ENCODE data around the gene ATP6V0A1. TPM values are rescaled to one million over a fixed set of nuclear protein-coding genes. Genes with fewer than 3 reads are reported as not detected.
"Not testable (repeated sequence)": the region's sequence is repeated elsewhere in the genome, so short reads cannot be mapped to it uniquely, and the experiment has no call there.

ATP6V0A1 gene
- total RNA-seq, 1 donor from 2014 or later: 90.5 TPM

DNA sequence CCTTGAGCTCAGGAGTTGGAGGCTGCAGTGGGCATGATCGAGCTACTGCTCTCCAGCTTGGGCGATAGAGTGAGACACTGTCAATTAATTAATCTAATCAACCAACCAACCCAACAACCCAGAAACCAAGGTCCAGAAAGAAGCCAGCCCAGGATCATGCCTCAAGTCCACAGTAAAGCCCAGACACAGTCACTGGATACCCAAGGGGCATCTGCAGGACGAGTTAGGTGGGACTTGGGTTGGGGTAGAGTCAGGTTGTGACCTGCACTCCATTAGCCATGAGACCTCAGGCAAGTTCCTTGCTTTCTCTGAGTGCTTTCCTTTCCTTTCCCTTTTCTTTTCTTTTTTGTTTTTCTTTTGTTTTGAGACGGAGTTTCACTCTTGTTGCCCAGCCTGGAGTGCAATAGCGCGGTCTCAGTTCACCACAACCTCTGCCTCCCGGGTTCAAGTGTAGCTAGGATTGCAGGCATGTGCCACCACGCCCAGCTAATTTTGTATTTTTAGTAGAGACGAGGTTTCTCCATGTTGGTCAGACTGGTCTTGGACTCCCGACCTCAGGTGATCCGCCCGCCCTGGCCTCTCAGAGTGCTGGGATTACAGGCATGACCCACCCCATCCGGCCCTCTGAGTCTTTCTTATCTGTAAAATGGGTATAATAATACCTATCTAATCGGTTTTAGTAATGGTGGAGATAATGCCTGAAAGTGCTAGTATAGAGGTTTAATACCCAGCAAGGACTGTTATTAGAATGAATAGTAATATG, 90.5 kb downstream of the ATP6V0A1 start:
- H3K27ac Mint-ChIP-seq: peak overlapping the region; percentile 29
- no peak for DNase-seq (ENCODE audit: low spot score, unreplicated experiment)
- TF ChIP-seq, protein P1, sequence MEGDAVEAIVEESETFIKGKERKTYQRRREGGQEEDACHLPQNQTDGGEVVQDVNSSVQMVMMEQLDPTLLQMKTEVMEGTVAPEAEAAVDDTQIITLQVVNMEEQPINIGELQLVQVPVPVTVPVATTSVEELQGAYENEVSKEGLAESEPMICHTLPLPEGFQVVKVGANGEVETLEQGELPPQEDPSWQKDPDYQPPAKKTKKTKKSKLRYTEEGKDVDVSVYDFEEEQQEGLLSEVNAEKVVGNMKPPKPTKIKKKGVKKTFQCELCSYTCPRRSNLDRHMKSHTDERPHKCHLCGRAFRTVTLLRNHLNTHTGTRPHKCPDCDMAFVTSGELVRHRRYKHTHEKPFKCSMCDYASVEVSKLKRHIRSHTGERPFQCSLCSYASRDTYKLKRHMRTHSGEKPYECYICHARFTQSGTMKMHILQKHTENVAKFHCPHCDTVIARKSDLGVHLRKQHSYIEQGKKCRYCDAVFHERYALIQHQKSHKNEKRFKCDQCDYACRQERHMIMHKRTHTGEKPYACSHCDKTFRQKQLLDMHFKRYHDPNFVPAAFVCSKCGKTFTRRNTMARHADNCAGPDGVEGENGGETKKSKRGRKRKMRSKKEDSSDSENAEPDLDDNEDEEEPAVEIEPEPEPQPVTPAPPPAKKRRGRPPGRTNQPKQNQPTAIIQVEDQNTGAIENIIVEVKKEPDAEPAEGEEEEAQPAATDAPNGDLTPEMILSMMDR (IDR thresholded peaks at IDR 0.05; ENCODE audit: unreplicated experiment): no peak
- peaks cover 6% of the 10 kb centered on the region for H3K4me1 Mint-ChIP-seq (ENCODE audit: low read depth)
- peak overlapping the region; percentile 62 for H3K4me3 Mint-ChIP-seq (ENCODE audit: low read depth)
- H3K27me3 Mint-ChIP-seq: no peaks in the 10 kb centered on the region
- peaks cover 2% of the 10 kb centered on the region for H3K36me3 Mint-ChIP-seq (ENCODE audit: insufficient read depth)
- no peaks in the 10 kb centered on the region for H3K9me3 Mint-ChIP-seq (ENCODE audit: low read depth)

GRCh38 chr17:42552736-42553135, 94.1 kb downstream of the ATP6V0A1 start, which contains the start of gene HSD17B1:
Gene HSD17B1, plus strand, starts transcription at chr17:42552923. Its CDS starts 11 bp downstream, at chr17:42552934.
- H3K36me3 Mint-ChIP-seq (ENCODE audit: insufficient read depth); H3K9me3 Mint-ChIP-seq (ENCODE audit: low read depth); DNase-seq (ENCODE audit: low spot score, unreplicated experiment); H3K27me3 Mint-ChIP-seq; H3K4me1 Mint-ChIP-seq (ENCODE audit: low read depth): not testable (repeated sequence)
- Mint-ChIP-seq H3K4me3 (ENCODE audit: low read depth) (peak within 1 kb of the TSS; percentile 88), H3K27ac (peak within 1 kb of the TSS; percentile 94)

DNA sequence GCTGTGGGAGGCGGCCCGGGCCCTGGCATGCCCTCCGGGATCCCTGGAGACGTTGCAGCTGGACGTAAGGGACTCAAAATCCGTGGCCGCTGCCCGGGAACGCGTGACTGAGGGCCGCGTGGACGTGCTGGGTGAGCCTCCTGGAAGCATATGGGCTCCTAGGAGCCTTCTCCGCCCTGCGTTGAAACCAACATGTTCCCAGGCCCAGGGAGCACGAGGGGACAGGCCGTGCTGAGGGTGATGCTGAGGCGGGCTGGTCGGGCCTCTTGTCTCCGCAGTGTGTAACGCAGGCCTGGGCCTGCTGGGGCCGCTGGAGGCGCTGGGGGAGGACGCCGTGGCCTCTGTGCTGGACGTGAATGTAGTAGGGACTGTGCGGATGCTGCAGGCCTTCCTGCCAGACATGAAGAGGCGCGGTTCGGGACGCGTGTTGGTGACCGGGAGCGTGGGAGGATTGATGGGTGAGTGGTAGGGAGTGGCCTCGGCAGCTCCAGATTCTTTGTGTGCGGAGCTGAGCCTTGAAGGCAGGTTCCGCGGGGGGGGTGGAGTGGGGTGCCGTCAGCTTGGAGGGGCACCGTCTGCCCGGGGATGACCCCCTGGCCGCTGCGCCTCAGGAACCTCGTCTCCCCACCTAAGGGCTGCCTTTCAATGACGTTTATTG, 94.6 kb downstream of the ATP6V0A1 start:
- Mint-ChIP-seq H3K27me3 (no peaks in the 10 kb centered on the region), H3K36me3 (ENCODE audit: insufficient read depth) (no peaks in the 10 kb centered on the region), H3K9me3 (ENCODE audit: low read depth) (no peaks in the 10 kb centered on the region), H3K4me1 (ENCODE audit: low read depth) (peaks cover 8% of the 10 kb centered on the region), H3K4me3 (ENCODE audit: low read depth) (peak overlapping the region; percentile 88), H3K27ac (no peak overlapping the region)
- DNase-seq (ENCODE audit: low spot score, unreplicated experiment): no peak
- TF ChIP-seq, protein P1 (IDR thresholded peaks at IDR 0.05; ENCODE audit: unreplicated experiment): no peak

DNA sequence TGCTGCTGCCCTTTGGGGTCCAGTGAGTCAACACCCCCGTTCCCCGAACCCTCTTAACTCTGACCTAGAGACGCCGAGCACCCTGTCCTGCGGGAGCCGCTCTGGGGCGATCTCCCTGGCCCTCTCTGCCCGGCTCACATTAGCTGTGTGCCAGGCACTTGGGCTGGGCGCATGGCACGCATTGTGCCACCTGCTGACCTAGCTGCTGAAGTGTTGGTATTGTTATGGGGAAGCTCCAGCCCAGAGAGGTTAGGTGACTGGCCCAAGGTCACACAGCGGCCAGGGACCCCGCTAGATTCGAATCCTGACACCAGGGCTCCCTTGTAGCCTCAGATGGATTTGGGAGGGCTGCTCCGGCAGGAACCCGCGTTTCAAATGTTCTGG, 95.2 kb downstream of the ATP6V0A1 start:
- no peaks in the 10 kb centered on the region for H3K36me3 Mint-ChIP-seq (ENCODE audit: insufficient read depth)
- no peaks in the 10 kb centered on the region for H3K9me3 Mint-ChIP-seq (ENCODE audit: low read depth)
- H3K27me3 Mint-ChIP-seq: no peaks in the 10 kb centered on the region
- peaks cover 6% of the 10 kb centered on the region for H3K4me1 Mint-ChIP-seq (ENCODE audit: low read depth)
- TF ChIP-seq, protein P1 (IDR thresholded peaks at IDR 0.05; ENCODE audit: unreplicated experiment): no peak
- H3K4me3 Mint-ChIP-seq (ENCODE audit: low read depth): peak overlapping the region; percentile 88
- DNase-seq (ENCODE audit: low spot score, unreplicated experiment): no peak
- peak overlapping the region; percentile 94 for H3K27ac Mint-ChIP-seq

- no peaks in the 10 kb centered on the region for H3K9me3 Mint-ChIP-seq (ENCODE audit: low read depth)
- H3K27ac Mint-ChIP-seq: peak overlapping the region; percentile 94
- peak overlapping the region; percentile 88 for H3K4me3 Mint-ChIP-seq (ENCODE audit: low read depth)
Observed at GRCh38 chr17:42554250-42555121, 95.8 kb downstream of the ATP6V0A1 start.

More at GRCh38 chr17:42554250-42555121, 95.8 kb downstream of the ATP6V0A1 start:
- H3K4me1 Mint-ChIP-seq (ENCODE audit: low read depth): peaks cover 4% of the 10 kb centered on the region
- no peaks in the 10 kb centered on the region for H3K36me3 Mint-ChIP-seq (ENCODE audit: insufficient read depth)
- H3K27me3 Mint-ChIP-seq: no peaks in the 10 kb centered on the region
- peak; percentile 73 for DNase-seq (ENCODE audit: low spot score, unreplicated experiment)
- TF ChIP-seq, protein P1 (IDR thresholded peaks at IDR 0.05; ENCODE audit: unreplicated experiment): no peak
